Mesothelial cell of epicardium (in vitro differentiated cells): ENCODE data around the gene SHB. TPM values are rescaled to one million over a fixed set of nuclear protein-coding genes. Genes with fewer than 3 reads are reported as not detected.
"Not testable (repeated sequence)": the region's sequence is repeated elsewhere in the genome, so short reads cannot be mapped to it uniquely, and the experiment has no call there.

Experiments used
- DNase-seq, 2 experiments: peaks; one replicate each; pipeline ENCODE4 v3.0.0; 2021; ENCODE audit warnings: low spot score in 2 of 2; ENCODE audit not compliant: unreplicated experiment in 2 of 2
- H3K27ac Mint-ChIP-seq: 2 replicates; pipeline ENCODE4 v1.8.0; 2021; ENCODE audit warnings: mixed read lengths
- H3K27me3 Mint-ChIP-seq: 2 replicates; pipeline ENCODE4 v1.8.0; 2021; ENCODE audit warnings: low read depth, mixed read lengths
- H3K36me3 Mint-ChIP-seq: 2 replicates; pipeline ENCODE4 v1.8.0; 2021; ENCODE audit warnings: mixed read lengths
- H3K4me1 Mint-ChIP-seq: 2 replicates; pipeline ENCODE4 v1.8.0; 2021; ENCODE audit warnings: mixed read lengths
- H3K4me3 Mint-ChIP-seq: 2 replicates; pipeline ENCODE4 v1.8.0; 2021; ENCODE audit warnings: mild to moderate bottlenecking, moderate library complexity, mixed read lengths
- H3K9me3 Mint-ChIP-seq: 2 replicates; pipeline ENCODE4 v1.8.0; 2021; ENCODE audit warnings: mixed read lengths
- CTCF ChIP-seq: fragments of 200-600 bp; sonication (generic); IDR thresholded peaks from one replicate; pipeline ENCODE4 v1.5.0; 2021; ENCODE audit warnings: antibody characterized with exemption; ENCODE audit not compliant: unreplicated experiment
- total RNA-seq: library from RNA; stranded (reverse); gene quantifications from 3 replicates; pipeline ENCODE4 v1.2.1, GENCODE V29; 2021

SHB gene
- total RNA-seq, 1 donor from 2014 or later, result 35.5 TPM

- H3K4me1 Mint-ChIP-seq, result peaks cover 11% of the 10 kb centered on the region
- DNase-seq, result no peak
- peaks cover 27% of the 10 kb centered on the region for H3K36me3 Mint-ChIP-seq
Measured at GRCh38 chr9:37899041-37899440, 170.0 kb downstream of the SHB start.

GRCh38 chr9:37897665-37898064 lies 171.4 kb downstream of the SHB start:
- no peak for DNase-seq
- H3K27ac Mint-ChIP-seq, result no peak overlapping the region
- H3K4me1 Mint-ChIP-seq, result peaks cover 4% of the 10 kb centered on the region
- peaks cover 35% of the 10 kb centered on the region for H3K36me3 Mint-ChIP-seq
- no peak overlapping the region for H3K4me3 Mint-ChIP-seq
- no peaks in the 10 kb centered on the region for H3K27me3 Mint-ChIP-seq
- no peak for TF ChIP-seq CTCF
- H3K9me3 Mint-ChIP-seq, result no peaks in the 10 kb centered on the region

More at GRCh38 chr9:37899041-37899440, 170.0 kb downstream of the SHB start:
- Mint-ChIP-seq H3K9me3 (no peaks in the 10 kb centered on the region), H3K27ac (no peak overlapping the region), H3K4me3 (no peak overlapping the region), H3K27me3 (no peaks in the 10 kb centered on the region)
- TF ChIP-seq CTCF, result no peak

- no peaks in the 10 kb centered on the region for H3K4me1 Mint-ChIP-seq
Measured at GRCh38 chr9:37892063-37892462, 177.0 kb downstream of the SHB start.

GRCh38 chr9:37891042-37891441 lies 178.0 kb downstream of the SHB start:
- not testable (repeated sequence) for H3K27me3 Mint-ChIP-seq, H3K9me3 Mint-ChIP-seq, H3K4me1 Mint-ChIP-seq, H3K27ac Mint-ChIP-seq, H3K4me3 Mint-ChIP-seq, DNase-seq
- H3K36me3 Mint-ChIP-seq, result peaks cover 41% of the 10 kb centered on the region

More at GRCh38 chr9:37892063-37892462, 177.0 kb downstream of the SHB start:
- Mint-ChIP-seq H3K27me3 (no peaks in the 10 kb centered on the region), H3K9me3 (no peaks in the 10 kb centered on the region), H3K36me3 (peaks cover 43% of the 10 kb centered on the region), H3K4me3 (no peak overlapping the region), H3K27ac (no peak overlapping the region)
- DNase-seq, result no peak
- no peak for TF ChIP-seq CTCF

- Mint-ChIP-seq H3K27ac (no peak overlapping the region), H3K4me3 (no peak overlapping the region), H3K4me1 (no peaks in the 10 kb centered on the region), H3K9me3 (no peaks in the 10 kb centered on the region), H3K36me3 (peaks cover 37% of the 10 kb centered on the region), H3K27me3 (no peaks in the 10 kb centered on the region)
- DNase-seq, result no peak
- TF ChIP-seq CTCF, result no peak
Measured at GRCh38 chr9:37889536-37889935, 179.5 kb downstream of the SHB start.

- H3K4me1 Mint-ChIP-seq, H3K4me3 Mint-ChIP-seq, H3K27me3 Mint-ChIP-seq, DNase-seq, H3K27ac Mint-ChIP-seq, H3K9me3 Mint-ChIP-seq: not testable (repeated sequence)
- H3K36me3 Mint-ChIP-seq, result peaks cover 29% of the 10 kb centered on the region
Measured at GRCh38 chr9:37887977-37888583, 180.9 kb downstream of the SHB start.
